Stimulated activated CD8-positive, alpha-beta memory T cell treated with anti-CD3 and anti-CD28 coated beads, Interleukin-15, amount 100 ng/mL, for 1 hour (primary cell): ENCODE results near the gene KIAA0825.
"Not testable (repeated sequence)": the region's sequence is repeated elsewhere in the genome, so short reads cannot be mapped to it uniquely, and the experiment has no call there.

Source experiments
- DNase-seq: peaks from one replicate; pipeline ENCODE4 v3.0.0-alpha.2; 2020; ENCODE audit warnings: low read depth

Gene KIAA0825

DNA sequence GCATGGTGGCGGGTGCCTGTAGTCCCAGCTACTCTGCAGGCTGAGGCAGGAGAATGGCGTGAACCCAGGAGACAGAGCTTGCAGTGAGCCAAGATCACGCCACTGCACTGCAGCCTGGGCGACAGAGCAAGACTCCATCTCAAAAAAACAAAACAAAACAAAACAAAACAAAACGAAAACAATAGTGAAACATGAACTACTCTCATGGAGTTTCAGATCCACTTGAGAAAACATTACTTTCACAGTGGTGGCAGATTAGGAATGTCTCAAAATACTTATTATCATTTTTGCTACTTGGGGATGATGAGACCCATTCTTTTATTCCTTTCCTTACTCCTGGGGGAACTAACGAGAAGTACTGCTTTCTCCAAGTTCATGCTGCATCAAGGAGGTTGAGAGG, 448.2 kb downstream of the KIAA0825 start:
- DNase-seq = not testable (repeated sequence)

DNA sequence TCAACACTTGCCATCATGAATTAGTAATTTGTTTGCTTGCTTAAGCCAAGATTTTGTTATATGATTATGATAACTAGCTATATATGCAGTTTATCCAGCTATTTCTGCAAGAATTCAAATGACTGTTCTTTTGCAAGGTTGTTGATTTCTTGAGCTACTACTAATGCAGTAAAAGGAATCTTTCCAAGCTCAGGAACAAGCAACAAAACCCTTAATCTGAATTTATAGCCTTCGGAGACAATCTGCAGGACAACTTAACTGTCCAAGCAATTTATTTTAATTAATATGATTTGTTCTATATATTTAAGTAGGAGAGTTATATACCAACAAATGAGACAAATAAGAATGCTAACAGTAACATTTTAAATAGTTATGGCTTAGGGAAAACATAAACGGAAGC, 450.3 kb downstream of the KIAA0825 start:
- no peak for DNase-seq

- no peak for DNase-seq
Observed at GRCh38 chr5:94161801-94162200, 456.6 kb downstream of the KIAA0825 start.

DNA sequence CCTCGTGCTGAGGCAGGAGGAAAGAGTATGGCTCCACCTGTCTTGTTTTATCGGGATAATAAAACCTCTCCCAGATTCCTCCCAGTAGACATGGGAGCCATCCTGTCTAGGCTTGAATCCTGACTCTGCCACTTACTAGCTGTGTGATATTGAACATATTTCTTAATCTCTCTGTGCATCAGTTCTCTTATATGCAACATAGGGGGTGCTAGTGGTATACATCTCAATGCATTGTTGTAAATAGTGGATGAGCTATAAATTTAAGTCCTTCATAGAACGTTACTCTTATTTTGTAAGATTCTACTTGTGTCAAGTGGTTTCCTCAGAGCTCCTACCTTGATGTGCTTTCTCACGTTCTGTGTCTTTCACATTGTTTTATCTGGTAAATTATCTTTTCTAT, 459.3 kb downstream of the KIAA0825 start:
- DNase-seq = no peak

GRCh38 chr5:94157704-94158539, 460.5 kb downstream of the KIAA0825 start:
- DNase-seq = no peak

DNA sequence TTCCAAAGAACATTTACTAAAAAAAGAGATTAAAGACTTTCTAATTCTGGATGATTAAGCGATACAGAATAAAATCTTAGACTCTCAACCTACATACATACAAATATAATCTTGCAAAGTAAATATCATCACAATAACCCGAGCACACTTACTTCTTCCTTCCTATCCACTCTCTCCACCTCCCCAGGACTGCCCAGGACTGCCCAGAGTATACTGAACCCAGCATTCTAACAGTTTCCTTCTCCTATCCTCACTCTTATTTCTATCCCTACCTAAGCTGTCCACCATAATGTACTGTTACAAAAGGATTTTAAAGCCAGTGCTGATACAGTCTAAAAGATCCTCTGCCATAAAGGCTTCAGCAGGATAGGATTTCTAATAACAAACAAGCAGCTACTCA, 463.7 kb downstream of the KIAA0825 start:
- no peak for DNase-seq

DNA sequence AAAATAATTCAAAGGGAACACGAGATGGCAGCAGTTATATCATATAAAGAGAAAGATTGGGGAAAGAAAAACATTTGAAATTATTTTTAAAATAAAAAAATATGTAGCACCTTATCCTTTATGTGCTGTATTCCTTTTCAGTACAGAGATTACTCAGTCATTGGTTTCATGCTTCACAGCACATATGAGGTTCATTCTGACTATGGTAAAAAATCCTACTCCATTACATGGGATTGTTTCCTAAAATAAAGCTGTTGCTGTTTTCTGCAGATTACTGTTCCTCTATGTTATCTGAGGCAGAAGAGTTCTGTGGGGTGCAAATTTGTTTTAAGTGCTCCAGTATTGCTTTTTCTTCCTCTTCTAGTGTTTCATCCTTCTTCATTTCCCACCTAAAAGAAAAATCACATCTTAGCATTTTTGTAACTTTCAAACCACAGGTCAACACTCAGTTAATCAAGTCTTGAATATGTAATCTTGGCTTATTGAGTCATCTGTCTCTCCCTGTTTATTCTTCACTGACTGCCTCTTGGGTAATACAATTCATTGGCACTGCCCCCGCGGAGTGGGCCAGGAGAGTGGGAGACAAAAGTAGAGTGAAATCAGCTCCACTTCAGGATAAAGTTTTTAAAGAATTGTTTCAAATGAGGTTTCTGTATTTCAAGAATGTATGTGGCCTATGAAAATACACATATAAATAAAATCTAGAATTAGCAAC, 464.5 kb downstream of the KIAA0825 start:
- DNase-seq = no peak

DNA sequence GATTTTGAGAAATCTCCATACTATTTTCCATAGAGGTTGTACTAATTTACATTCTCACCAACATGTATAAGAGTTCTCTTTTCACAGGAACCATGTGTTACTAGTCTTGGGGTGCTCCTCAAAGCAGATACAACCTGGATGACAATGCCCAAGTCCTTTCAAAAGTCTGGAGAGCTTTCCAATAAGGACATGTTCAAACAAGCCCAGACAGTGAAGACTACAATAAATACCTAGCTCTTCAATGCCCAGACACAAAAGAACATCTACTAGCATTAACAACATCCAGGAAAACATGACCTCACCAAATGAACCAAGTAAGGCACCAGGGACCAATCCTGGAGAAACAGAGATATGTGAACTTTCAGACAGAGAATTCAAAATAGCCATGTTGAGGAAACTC, 474.8 kb downstream of the KIAA0825 start:
- not testable (repeated sequence) for DNase-seq

GRCh38 chr5:94140300-94140699, 478.1 kb downstream of the KIAA0825 start:
- no peak for DNase-seq

GRCh38 chr5:94130077-94130476, 488.3 kb downstream of the KIAA0825 start:
- no peak for DNase-seq

DNA sequence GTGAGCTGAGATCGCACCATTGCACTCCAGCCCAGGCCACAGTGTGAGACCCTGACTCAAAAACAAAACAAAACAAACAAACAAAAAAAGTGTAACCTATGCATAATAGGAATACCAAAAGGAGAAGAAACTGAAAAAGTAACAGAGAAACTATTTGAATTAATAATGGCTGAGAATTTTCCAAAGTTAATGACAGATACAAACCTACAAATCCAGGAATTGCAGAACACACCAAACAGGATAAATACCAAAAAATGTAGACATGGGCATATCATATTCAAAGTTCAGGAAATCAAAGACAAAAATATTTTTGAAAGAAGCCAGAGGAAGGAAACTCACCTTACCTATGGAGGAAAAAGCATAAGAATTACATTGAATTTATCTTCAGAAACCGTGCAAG, 493.3 kb downstream of the KIAA0825 start:
- no peak for DNase-seq

DNA sequence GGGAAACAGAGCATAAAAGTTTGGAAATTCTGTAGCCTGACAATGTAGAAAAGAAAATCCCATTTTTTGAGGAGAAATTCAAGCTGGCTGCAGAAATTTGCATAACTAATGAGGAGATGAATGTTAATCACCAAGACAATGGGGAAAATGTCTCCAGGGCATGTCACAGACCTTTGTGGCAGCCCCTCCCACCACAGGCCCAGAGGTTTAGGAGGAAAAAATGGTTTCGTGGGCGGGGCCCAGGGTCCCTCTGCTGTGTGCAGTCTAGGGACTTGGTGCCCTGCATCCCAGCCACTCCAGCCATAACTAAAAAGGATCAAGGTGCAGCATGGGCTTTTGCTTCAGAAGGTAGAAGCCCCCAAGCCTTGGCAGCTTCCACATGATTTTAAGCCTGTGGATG, 502.1 kb downstream of the KIAA0825 start:
- DNase-seq = not testable (repeated sequence)

DNA sequence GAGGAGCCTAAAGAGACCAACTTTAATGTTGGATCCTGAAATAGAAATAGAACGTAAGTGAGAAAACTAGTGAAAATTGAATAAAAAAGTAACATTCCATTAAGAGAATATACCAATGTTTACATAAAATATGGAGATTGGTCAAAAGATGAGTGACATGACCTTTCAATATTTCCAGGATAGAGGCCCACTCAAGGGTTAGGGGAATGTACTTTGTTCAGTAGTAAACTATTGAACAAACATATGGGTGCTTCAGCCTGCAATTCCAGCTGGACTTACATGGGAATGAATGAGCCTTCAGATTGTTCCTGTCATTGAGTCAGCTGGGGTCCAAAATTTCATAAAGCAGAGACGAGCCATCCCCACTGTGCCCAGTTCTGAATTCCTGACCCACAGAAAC, 505.3 kb downstream of the KIAA0825 start:
- DNase-seq = no peak

GRCh38 chr5:94111209-94112004, 507.0 kb downstream of the KIAA0825 start:
- DNase-seq = peak; percentile 87

- DNase-seq = no peak
Observed at GRCh38 chr5:94103514-94104245, 514.7 kb downstream of the KIAA0825 start.
